K562 (cell line): ENCODE data around the gene GPR15. TPM values are rescaled to one million over a fixed set of nuclear protein-coding genes. Genes with fewer than 3 reads are reported as not detected.

Experiments
- ATF1 ChIP-seq, 2 experiments: fragments of 450-650 bp in 1 of 2; IDR thresholded peaks; 2 replicates each; pipeline ENCODE4 v1.6.1; 2016; ENCODE audit warnings: missing compliant biosample characterization in 1 of 2, missing genetic modification characterization in 1 of 2
- BCOR ChIP-seq: fragments of 450-650 bp; IDR thresholded peaks from 2 replicates; pipeline ENCODE4 v1.6.1; 2016
- CBX1 ChIP-seq: sonication (generic); IDR thresholded peaks from 2 replicates; pipeline ENCODE4 v1.6.1; 2016; ENCODE audit warnings: antibody characterized with exemption, low read depth, mild to moderate bottlenecking
- CLOCK ChIP-seq: fragments of 250-450 bp; sonication (Bioruptor Pico); IDR thresholded peaks from 2 replicates; pipeline ENCODE4 v1.4.0; 2020; ENCODE audit warnings: mild to moderate bottlenecking, moderate library complexity, borderline replicate concordance
- DEAF1 ChIP-seq: fragments of 450-650 bp; formaldehyde crosslinking; IDR thresholded peaks from 2 replicates; pipeline ENCODE4 v1.4.0; 2020; ENCODE audit warnings: mild to moderate bottlenecking, moderate library complexity
- HDAC8 ChIP-seq: fragments of 450-650 bp; IDR thresholded peaks from 2 replicates; pipeline ENCODE4 v1.6.1; 2016; ENCODE audit warnings: mild to moderate bottlenecking, missing genetic modification characterization, moderate library complexity, missing compliant biosample characterization
- NFE2L1 ChIP-seq: fragments of 450-650 bp; IDR thresholded peaks from 2 replicates; pipeline ENCODE4 v1.6.1; 2016; ENCODE audit warnings: missing genetic modification characterization, low read depth, mild to moderate bottlenecking, missing compliant biosample characterization, moderate library complexity, borderline replicate concordance
- NFXL1 ChIP-seq: fragments of 450-650 bp; formaldehyde crosslinking; IDR thresholded peaks from 2 replicates; pipeline ENCODE4 v1.4.0; 2021; ENCODE audit warnings: mild to moderate bottlenecking
- NR2C2 ChIP-seq, 2 experiments: fragments of 200-800 bp in 1 of 2; sonication (Bioruptor generic) in 1 of 2; sonication (generic) in 1 of 2; formaldehyde crosslinking in 1 of 2; IDR thresholded peaks; 2 replicates each; pipeline versions ENCODE4 v1.6.1 to v1.8.0; 2016 to 2022; ENCODE audit warnings: mild to moderate bottlenecking in 1 of 2, missing compliant biosample characterization in 1 of 2, missing genetic modification characterization in 1 of 2, missing genetic modification reagents in 1 of 2
- PHB2 ChIP-seq: fragments of 450-650 bp; IDR thresholded peaks from 2 replicates; pipeline ENCODE4 v1.6.1; 2017; ENCODE audit warnings: low read depth
- POLR2AphosphoS2 ChIP-seq: IDR thresholded peaks from 2 replicates; pipeline ENCODE4 v1.6.1; 2012; ENCODE audit warnings: low read length, improper control_type of control experiment
- POLR2H ChIP-seq: IDR thresholded peaks from 2 replicates; pipeline ENCODE4 v1.6.1; 2016; ENCODE audit warnings: missing genetic modification characterization, low read depth, mild to moderate bottlenecking, control low read depth, missing compliant biosample characterization, moderate library complexity
- RBM14 ChIP-seq: fragments of 200-400 bp; formaldehyde crosslinking; IDR thresholded peaks from 2 replicates; pipeline ENCODE4 v1.6.1; 2018; ENCODE audit warnings: low read depth, mild to moderate bottlenecking, low read length, moderate library complexity, borderline replicate concordance; ENCODE audit not compliant: insufficient read depth
- SETDB1 ChIP-seq: IDR thresholded peaks from one replicate; pipeline ENCODE4 v1.6.1; 2012; ENCODE audit warnings: low read length, control low read depth, inconsistent platforms
- SIX5 ChIP-seq, 2 experiments: IDR thresholded peaks; 2 replicates each; pipeline ENCODE4 v1.6.1; 2011; ENCODE audit warnings: low read length in 2 of 2, borderline replicate concordance in 1 of 2, low read depth in 1 of 2, mild to moderate bottlenecking in 1 of 2, moderate library complexity in 1 of 2; ENCODE audit not compliant: insufficient read depth in 1 of 2
- SMAD2 ChIP-seq: fragments of 150-350 bp; IDR thresholded peaks from 2 replicates; pipeline ENCODE4 v1.6.1; 2014; ENCODE audit warnings: low read depth, mild to moderate bottlenecking, low read length
- SMAD3 ChIP-seq: fragments of 450-650 bp; formaldehyde crosslinking; conservative IDR thresholded peaks from 2 replicates; pipeline ENCODE4 v1.4.0; 2020; ENCODE audit warnings: mild to moderate bottlenecking
- STAT6 ChIP-seq: sonication (generic); formaldehyde crosslinking; IDR thresholded peaks from 2 replicates; pipeline ENCODE4 v1.8.1; 2023; ENCODE audit warnings: mild to moderate bottlenecking, missing genetic modification reagents
- ZBTB1 ChIP-seq: sonication (generic); formaldehyde crosslinking; IDR thresholded peaks from 2 replicates; pipeline ENCODE4 v1.8.1; 2023; ENCODE audit warnings: missing genetic modification reagents, low read depth, mild to moderate bottlenecking, borderline replicate concordance
- ZNF197 ChIP-seq: fragments of 200-800 bp; sonication (Bioruptor generic); IDR thresholded peaks from 2 replicates; pipeline ENCODE4 v1.6.1; 2016; ENCODE audit warnings: low read depth, missing genetic modification characterization, missing compliant biosample characterization
- ZNF445 ChIP-seq: fragments of 250-450 bp; sonication (Bioruptor Pico); IDR thresholded peaks from 2 replicates; pipeline ENCODE4 v1.4.0; 2020; ENCODE audit warnings: low read depth, mild to moderate bottlenecking, moderate library complexity
- ZNF79 ChIP-seq: fragments of 250-450 bp; sonication (Bioruptor Pico); IDR thresholded peaks from 2 replicates; pipeline ENCODE4 v1.4.0; 2020; ENCODE audit warnings: low read depth, mild to moderate bottlenecking, moderate library complexity
- polyA plus RNA-seq, 8 experiments: library from polyadenylated mRNA; depleted of rRNA in 4 of 8; stranded (reverse) in 5 of 8; unstranded in 3 of 8; fragments of >200 nt; fragmentation: Nextera tagmentation in 2 of 8; fragmentation: Illumina TruSeq in 1 of 8; extraction: Ambion mirVana in 2 of 8; extraction: Trizol in 1 of 8; gene quantifications; 2 replicates each; pipeline versions ENCODE4 v1.2.1 to v1.2.3, GENCODE V29; 2011 to 2014; ENCODE audit warnings: inconsistent platforms in 1 of 8, missing spikeins in 1 of 8
- total RNA-seq, 7 experiments: library from RNA; depleted of rRNA in 6 of 7; stranded (reverse); fragments of >200 nt in 6 of 7; fragmentation: Illumina TruSeq in 2 of 7; extraction: Trizol in 2 of 7; gene quantifications; 2 replicates each; pipeline versions ENCODE4 v1.2.1 to v1.2.3, GENCODE V29; 2011 to 2021; ENCODE audit warnings: low replicate concordance in 1 of 7

Gene GPR15
- total and polyA plus RNA-seq, 9 of the 15 experiments (the other 6 are each of a cell fraction or from before 2014, with no cell fraction given): 0.13 TPM; not detected in 8

GRCh38 chr3:98583766-98584165 lies 52.0 kb downstream of the GPR15 start (continued):
- peak; percentile 90 for TF ChIP-seq BCOR
- TF ChIP-seq POLR2H (tag): no peak
- TF ChIP-seq NR2C2 (CRISPR knock-in tag; IDR thresholded peaks at IDR 0.05): no peak
- peak; percentile 18; the same call in 1 of the 2 replicates for TF ChIP-seq NR2C2 (tag; IDR thresholded peaks at IDR 0.05)
- TF ChIP-seq ATF1 (CRISPR knock-in tag; IDR thresholded peaks at IDR 0.05): no peak
- TF ChIP-seq ATF1 (tag; IDR thresholded peaks at IDR 0.05): peak; percentile 57
- TF ChIP-seq STAT6 (CRISPR knock-in tag): no peak
- no peak for TF ChIP-seq CLOCK (CRISPR knock-in tag)
- no peak for TF ChIP-seq ZBTB1 (CRISPR knock-in tag)
- no peak for TF ChIP-seq SETDB1
- no peak for TF ChIP-seq NFXL1 (CRISPR knock-in tag)
- TF ChIP-seq SIX5 (IDR thresholded peaks at IDR 0.05; ENCODE audit: borderline replicate concordance in 1 of 2, insufficient read depth in 1 of 2, low read depth in 1 of 2, low read length in 2 of 2): no peak
- TF ChIP-seq NFE2L1 (tag): no peak
- no peak for TF ChIP-seq HDAC8
- no peak for TF ChIP-seq SMAD2
- TF ChIP-seq PHB2: peak; percentile 99
- TF ChIP-seq POLR2AphosphoS2: no peak
- TF ChIP-seq ZNF197 (CRISPR knock-in tag): peak; percentile 90
- TF ChIP-seq ZNF445 (CRISPR knock-in tag): no peak
- no peak for TF ChIP-seq DEAF1 (CRISPR knock-in tag)
- TF ChIP-seq SMAD3: 0 out of 2 replicates have a peak, but pooled peaks have one; percentile 65
- TF ChIP-seq ZNF79 (CRISPR knock-in tag): no peak
- no peak for TF ChIP-seq RBM14
- TF ChIP-seq CBX1: no peak
